ENCODE results near the gene TSHZ2. TPM values are rescaled to one million over a fixed set of nuclear protein-coding genes. Genes with fewer than 3 reads are reported as not detected.
A peak's percentile ranks its signal among the peaks of the same experiment; 100 is the strongest.

Gene TSHZ2
- total RNA-seq, 1 experiment from 2014 or later: 11.9 TPM

DNA sequence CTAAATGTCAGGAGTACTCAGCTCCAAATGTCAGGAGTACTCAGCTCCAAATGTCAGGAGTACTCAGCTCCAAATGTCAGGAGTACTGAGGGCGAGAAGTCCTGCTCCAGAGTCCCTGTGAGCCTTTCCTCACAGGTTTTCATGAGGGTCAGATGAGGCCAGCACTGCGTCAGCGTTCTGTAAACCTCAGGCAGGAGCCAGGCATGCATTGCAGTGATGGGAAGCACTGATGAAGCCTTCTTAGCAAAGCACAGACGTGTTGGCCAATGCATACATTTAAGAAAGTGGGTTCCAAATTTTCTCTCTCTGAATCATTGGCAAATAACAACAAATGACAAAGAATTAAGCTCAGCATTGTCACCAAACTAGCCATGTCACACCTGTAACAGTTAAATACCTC, 366.6 kb downstream of the TSHZ2 start:
- DNase-seq (ENCODE audit: low read depth): no peak

DNA sequence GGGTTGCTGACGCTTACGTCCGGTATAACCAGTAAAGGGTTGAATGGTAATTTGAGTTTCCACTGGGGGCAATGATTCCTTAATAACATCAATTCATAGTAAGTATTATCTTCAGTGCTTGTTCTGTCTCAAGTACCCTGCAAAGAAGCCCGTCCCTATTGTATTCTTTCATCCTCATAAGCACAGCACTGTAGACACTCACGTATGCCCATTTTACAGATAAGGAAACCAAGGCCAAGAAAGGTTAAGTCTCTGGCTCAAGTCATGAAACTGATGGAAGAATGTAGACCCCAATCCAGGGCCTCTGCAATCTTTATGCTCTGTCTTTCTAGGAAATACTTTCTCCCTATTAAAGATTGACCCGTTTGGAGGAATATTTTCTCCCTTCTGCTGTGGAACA, 370.3 kb downstream of the TSHZ2 start:
- no peak for DNase-seq (ENCODE audit: low read depth)

DNA sequence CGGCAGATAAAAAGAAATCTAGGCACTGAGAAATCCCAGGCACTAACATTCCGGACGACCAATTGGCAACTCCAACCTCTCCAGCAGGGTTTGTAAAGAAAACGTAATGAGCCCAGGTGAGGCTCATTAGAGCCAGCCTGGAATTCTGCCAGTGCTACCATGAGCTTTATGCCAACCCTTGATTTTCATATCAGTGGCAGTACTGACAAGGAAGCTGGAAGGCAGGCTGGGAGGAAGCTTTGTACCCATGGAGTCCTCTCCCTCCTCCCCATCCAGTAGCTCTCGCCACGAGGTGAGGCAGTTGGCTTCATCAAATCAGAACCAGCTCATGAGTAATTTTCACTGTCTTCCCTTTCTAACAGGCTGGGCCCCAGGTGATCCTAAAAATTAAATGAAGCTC, 371.3 kb downstream of the TSHZ2 start:
- no peak for DNase-seq (ENCODE audit: low read depth)

DNA sequence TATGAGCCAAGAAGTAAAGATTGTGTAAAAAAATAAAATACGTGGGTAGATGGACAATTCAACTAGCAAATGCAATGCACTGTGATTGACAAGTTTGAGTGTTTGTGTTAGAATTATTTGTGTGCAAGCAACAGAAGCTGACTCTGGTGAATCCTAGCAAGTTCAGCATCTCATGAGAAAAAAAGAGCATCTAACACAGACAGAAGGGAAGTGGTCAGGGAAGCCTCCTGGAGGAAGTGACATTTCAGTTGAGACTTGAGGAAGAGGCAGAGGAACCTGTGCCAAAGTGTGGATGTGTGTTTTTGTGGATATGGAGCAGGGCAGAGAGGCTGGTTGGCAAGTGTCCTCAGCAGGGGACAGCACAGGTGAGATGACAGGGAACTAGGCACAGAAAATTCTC, 372.7 kb downstream of the TSHZ2 start:
- DNase-seq (ENCODE audit: low read depth): peak; percentile 62

DNA sequence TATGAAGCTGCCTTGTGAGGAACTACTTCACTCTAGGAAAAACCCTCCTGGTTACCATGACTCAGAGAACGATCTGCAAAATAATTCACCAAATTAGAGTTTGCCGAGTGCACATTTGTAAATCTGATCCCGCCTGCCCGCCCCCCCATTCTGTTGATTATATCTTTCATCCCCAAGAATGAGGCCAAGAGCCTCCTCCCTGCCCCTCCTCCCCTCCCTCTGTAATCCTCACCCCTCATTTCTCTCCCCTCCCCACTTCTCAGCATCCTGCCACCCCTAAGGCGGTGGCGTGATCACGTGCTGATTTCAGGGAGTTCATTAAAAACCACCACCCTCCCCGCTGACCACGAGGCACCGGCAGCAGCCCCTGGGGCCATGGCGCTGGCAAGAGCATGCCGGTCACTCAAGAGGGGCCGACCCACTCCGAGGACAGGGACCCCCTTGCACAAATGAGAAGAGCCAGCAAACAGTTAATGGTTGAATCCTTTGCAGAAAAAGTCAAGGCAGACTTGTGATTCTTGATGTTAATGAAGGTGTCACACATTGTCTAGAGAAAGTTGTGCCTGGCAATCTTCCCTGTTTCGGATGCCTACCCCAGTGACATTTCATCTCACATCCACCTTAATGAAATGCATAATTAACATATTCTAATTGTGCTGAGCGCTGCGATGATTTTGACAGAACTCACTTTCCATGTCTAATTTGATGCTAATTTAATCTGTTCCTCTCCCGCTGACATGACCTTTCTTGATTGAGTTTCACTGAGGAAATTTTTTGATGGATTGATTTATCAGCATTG, 373.6 kb downstream of the TSHZ2 start:
- DNase-seq (ENCODE audit: low read depth): peak; percentile 93

DNA sequence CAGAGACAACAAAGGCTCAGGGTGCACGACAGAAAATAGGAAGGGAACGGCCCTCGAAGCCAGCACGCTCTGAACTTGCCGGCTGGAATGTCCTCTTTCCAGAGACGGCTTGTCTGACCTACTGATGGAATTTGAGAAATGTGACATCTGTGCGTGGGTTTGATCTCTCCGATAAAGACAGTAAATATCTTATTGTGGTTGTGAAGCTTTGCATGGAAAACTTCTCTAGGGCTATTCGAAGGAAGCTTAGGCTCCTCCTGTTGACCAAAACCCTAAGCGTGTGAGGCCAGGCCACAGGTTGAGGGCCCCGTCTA, 374.1 kb downstream of the TSHZ2 start:
- peak; percentile 96 for DNase-seq (ENCODE audit: low read depth)

DNA sequence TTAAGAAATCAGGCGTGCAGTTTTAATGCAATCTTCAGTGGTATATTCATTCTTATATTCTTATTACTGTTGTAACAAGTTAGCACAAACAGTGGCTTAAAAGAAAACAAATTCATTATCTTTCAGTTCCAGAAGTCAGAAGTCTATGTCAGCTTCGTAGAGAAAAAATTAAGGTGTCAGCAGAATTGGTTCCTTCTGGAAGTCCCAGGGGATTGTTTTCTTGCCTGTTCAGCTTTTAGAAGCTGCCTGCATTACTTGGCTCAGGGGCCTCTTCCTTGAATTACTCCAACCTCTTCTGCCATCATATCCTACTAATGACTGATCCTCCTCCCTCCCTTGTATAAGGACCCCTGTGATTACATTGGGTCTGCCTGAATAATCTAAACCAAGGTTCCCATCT, 377.6 kb downstream of the TSHZ2 start:
- no peak for DNase-seq (ENCODE audit: low read depth)

DNA sequence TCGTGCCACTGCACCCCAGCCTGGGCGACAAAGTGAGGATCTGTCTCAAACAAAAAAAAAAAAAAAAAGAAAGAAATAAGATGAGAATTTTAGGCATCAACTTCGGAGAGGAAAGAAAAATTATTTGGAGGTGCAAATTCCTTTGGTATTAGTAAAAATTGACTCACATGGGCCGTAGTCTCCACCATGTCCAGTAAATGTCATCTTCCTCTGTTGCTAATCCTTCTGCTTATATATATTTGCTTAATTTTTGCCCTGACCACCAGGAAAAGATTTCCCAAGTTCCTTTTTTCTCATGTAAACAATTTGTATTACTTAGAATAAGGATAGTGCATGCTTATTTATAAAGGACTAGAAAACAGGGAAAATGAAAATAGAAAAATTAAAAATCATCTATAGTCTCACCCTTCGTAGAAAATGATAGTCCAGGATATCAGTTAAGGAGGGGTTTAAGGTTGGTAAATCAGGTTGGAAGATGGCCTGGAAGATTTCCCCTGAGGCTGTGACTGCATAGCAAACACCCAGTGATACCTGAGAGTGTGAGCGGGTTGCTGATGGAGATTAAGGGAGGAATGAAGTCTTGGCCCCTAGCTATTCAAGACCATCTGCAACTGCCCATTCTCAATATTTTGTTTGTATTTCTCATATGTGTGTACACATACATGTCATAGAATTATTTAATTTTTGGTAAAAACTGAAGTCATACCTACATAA, 380.7 kb downstream of the TSHZ2 start:
- DNase-seq (ENCODE audit: low read depth): peak; percentile 73

DNA sequence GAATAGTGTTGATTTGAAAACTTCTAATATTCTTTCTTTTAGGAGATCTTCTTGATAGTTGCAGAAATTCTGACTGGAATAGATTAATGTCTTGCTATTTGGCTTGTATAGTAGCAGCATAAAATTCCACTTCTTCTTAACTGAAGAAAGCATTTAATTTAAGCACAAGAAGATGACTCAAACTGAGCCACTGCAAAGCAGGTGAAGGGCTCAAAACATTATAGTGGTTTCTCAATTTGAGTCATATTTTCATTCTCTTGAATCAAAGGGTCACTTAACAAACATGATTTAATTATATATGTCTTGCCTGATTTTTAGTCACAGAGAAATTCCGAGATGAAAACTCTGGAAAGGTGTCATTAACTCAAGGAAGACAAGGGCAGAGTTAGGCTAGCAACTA, 382.2 kb downstream of the TSHZ2 start:
- peak; percentile 27 for DNase-seq (ENCODE audit: low read depth)

DNA sequence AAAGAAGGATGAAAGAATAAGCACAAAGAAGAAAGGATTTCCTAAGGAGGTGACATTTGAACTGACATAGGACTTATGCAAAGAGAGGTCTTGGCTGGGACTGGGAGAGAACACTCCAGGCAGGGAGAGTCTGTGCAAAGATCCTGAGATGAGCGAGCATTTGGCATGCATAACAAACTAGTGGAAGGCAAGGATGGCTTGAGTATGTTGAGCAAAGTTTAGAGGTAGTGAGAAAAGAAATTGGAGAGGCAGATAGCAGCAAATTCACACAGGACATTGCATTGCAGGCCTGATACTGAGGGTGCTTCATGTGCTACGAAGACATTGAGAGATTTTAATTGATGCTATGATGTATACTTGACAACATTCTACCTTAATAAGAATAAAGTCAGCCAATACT, 383.6 kb downstream of the TSHZ2 start:
- no peak for DNase-seq (ENCODE audit: low read depth)

DNA sequence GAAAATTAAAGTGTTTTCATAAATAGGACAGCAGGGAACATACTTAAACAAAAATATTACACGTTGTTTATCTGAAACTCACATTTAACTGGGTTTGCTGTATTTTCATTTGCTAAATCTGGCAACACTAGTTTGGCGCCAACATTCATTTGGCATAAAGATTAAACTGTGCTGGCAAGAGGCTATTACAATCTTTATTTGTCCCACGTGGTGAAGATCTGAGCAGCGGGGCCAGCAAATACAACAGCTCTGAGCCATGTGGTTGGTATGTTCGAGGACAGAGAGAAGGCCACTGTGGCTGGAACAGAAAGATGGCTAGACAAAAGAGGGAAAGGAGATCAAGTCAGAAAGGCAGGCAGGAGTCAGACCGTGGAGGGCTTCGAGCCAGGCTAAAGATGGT, 387.3 kb downstream of the TSHZ2 start:
- peak; percentile 22 for DNase-seq (ENCODE audit: low read depth)

DNA sequence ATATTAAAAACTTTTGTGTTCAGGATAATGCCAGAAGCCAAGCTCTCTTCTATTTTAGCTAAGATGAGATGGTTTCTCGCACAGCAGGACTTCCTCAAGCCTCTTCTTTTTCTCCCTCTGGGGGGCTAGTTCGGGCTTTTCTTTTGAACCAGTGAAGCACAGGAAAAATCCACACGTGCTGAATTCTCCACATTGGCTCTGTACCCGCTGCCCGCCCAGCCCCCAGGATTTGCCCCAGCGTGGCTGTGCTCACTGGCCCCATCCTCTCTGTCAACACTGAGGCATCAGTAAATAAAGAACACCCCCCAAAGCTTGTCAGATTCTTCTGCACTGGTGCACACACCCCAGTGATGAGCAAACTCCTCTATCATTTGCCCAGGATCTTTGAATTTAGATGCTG, 388.7 kb downstream of the TSHZ2 start:
- DNase-seq (ENCODE audit: low read depth): no peak

DNA sequence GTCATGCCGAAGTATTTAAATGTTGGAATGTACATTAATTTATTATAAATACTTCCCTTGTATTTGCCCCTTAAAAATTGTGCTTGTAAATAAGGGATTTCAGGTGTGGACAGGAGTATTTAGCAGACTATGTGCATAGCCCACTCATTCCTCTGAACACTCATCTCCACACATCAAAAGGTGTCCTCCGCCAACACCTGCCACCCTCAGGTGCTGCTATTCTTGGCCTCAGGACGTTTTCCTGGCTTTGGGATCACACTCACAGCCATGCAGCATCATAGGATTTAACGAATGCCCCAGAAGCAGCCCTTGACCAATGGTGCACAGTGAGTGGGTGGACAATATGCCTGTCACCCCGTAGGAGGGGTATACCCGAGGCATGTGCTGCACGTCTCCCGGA, 390.6 kb downstream of the TSHZ2 start:
- DNase-seq (ENCODE audit: low read depth): no peak

DNA sequence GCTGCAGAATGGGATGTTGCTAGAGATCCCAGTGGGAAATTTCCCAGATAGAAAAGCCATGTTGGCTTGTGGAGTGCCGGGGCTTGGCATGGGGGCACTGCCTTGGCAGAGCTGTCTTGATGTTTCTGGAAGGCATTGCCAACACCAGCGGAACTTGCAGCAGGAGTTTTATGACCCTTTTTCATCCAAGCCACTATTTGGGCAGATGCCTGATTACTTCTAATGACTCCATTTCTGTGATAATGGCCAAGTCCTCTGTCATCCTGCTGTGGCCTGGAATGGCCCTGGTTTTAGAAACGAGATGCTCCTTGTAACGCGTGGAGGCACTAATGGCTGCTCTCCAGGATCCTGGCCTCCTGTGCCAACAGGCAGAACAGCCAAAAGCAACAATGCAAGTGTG, 392.5 kb downstream of the TSHZ2 start:
- DNase-seq (ENCODE audit: low read depth): no peak

DNA sequence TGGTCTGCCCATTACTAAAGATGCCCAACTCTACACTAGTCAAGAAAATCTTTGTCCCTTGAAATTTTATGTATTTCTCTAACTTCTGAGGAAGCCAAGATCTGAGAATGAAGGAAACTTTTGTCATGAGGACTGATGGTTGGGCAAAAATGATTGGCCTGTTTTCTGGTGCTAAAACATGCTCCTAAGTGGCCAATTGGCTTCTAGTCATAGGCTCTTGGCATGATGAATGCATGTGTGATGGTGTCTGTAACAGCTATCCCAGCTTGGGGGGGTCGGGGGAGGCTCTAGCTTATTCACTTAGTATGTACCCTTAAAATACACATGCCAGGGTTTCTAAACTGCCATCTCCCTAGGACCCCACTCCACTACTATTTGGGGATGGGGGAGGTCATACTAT, 392.9 kb downstream of the TSHZ2 start:
- no peak for DNase-seq (ENCODE audit: low read depth)

DNA sequence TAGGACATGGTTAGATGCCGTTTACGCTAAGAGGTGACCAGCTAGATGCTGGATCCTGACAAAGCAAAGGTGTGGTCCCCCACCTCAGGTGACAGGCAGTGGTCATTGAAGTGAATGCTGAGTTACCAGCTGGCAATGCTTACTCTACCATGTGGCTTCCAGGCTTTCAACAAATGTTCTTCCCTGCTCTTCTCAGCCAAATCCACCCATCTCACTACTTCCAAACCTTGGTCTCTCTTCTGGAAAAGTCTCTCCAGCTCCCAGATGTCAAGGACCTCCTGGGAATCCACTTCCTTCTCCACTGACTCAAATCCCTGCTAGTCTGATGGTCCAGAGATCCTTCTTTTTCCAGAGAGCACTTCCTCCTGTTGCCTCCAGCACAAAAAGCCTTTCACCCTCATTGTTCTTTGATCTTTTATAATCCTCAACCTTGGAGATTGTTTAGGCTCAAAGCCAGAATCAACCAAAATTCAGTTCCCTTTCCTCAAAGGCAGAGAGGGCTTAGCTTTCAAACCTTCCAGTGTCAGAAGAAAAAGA, 393.4 kb downstream of the TSHZ2 start:
- no peak for DNase-seq (ENCODE audit: low read depth)

DNA sequence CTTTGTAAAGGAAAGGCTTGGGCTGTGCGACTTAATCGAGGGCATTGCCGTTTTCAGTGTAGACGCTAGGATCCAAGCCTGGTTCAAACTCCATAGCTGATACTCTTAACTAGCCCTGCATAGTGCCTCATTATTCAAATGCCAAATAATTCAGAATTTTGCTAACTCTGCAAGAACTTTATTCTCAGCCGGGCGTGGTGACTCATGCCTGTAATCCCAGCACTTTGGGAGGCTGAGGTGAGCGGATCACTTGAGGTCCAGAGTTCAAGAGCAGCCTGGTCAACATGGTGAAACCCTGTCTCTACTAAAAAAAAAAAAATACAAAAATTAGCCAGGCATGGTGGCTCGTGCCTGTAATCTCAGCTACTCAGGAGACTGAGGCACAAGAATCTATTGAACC, 394.8 kb downstream of the TSHZ2 start:
- peak; percentile 51 for DNase-seq (ENCODE audit: low read depth)

DNA sequence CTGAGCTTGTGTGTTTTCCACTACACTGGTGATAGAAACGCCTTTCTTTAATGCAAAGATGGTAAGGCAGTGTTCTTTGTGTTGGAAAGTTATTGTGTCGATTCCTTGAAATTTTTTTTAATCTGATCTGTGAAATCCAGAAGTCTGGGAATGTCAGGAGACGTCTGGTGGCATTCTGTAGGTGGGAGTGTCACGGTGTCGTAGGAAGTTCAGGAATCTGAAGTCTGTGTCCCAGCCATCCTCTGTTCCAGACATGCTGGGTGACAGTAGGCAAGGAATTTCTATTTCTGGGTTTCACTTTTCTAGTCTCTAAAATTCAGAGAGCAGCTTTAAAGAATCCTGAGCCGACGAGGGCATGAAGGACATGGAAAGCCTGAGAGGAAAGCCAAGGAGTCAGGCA, 397.7 kb downstream of the TSHZ2 start:
- DNase-seq (ENCODE audit: low read depth): no peak

DNA sequence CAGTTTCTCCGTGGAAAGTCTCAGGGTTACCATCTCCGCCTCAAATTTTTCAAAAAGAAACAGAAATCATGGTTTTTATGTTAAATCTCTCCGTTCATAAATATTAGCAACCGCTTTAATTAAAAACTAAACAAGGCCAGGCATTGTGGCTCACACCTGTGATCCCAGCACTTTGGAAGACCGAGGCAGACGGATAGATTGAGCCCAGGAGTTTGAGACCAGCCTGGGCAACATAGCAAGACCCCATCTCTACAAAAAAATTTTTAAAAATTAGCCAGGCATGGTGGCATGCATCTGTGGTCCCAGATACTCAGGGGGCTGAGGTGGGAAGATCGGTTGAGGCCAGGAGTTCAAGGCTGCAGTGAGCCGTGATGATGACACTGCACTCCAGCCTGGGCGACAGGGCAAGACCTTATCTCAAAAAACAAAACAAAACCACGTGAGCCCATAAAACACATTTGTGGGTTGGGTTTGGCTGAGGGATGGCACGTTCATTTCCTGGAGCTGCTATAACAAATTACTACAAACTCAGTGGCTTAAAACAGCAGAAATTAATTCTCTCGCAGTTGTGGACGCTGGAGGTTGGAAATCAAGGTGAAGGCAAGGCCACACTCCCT, 398.3 kb downstream of the TSHZ2 start:
- peak; percentile 35 for DNase-seq (ENCODE audit: low read depth)

DNA sequence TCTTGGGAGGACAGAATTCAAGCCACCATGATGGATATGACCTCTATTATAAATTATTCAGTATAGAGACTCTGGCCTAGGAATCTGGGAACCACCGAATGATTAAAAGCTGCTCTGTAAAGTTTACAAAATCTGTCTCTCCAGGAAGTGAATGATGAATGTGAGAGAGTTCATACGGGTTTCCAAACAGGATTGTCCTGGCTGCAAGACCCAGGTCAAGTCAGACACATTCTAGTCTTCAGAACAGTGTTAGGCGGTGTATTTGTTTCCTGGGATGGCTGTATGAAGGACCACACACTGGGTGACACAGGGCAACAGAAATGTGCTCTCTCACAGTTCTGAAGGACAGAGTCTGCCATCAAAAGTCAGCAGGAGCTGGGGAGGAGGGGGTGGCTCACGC, 399.1 kb downstream of the TSHZ2 start:
- DNase-seq (ENCODE audit: low read depth): peak; percentile 10

DNA sequence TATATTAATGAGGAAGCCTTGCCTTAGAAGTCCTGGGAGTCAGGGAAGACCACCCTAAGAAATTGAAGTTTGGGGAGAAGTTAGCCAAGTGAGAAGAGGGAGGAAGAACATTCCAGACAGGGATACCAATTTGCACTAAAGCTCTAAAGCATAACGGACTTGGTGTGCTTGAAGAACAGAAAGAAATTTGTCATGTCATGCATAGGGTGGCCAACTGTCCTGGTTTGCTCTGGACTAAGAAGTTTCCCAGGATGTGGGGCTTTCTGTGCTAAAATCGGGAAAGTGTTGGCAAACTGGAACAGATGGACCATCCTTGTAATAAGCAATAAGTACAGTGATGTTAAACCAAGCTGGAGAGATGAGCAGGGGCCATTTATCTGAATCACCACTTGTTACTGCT, 403.9 kb downstream of the TSHZ2 start:
- DNase-seq (ENCODE audit: low read depth): no peak

DNA sequence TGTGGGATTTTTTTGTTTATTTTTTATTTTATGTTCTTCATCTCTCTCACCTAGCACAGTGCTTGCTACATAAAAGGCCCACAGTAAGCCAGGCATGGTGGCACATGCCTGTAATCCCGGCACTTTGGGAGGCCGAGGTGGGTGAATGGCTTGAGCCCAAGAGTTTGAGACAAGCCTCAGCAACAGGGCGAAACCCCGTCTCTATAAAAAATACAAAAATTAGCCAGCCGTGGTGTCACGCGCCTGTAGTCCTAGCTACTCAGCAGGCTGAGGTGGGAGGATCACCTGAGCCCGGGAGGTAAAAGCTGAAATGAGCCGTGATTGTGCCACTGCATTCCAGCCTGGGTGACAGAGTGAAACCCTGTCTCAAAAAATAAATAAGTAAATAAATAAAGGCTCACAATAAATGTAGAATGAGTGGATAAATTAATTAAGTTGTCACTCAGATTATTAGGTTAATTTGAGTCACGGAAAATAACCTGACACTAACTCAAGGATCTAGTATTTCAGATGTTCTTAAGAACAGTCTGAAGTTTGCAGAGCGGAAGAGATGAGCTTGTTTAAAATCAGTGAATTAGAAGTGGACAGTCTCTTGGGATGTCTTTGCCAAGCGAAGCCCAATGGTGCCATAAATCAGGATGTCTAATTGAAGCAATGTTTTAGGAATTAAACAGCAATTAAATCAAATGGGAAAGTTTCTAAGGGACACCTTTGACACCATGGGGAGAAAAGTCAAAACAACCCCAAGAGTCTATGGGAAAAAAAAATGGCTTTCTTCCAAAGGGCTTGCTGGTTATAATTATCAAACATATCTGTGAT, 407.1 kb downstream of the TSHZ2 start:
- DNase-seq (ENCODE audit: low read depth): no peak
